Measurements from ENCODE around the gene MAPK9. TPM values are rescaled to one million over a fixed set of nuclear protein-coding genes. Genes with fewer than 3 reads are reported as not detected.

MAPK9 gene
- polyA plus RNA-seq, 2 donors, result 5.4 to 10.3 TPM

DNA sequence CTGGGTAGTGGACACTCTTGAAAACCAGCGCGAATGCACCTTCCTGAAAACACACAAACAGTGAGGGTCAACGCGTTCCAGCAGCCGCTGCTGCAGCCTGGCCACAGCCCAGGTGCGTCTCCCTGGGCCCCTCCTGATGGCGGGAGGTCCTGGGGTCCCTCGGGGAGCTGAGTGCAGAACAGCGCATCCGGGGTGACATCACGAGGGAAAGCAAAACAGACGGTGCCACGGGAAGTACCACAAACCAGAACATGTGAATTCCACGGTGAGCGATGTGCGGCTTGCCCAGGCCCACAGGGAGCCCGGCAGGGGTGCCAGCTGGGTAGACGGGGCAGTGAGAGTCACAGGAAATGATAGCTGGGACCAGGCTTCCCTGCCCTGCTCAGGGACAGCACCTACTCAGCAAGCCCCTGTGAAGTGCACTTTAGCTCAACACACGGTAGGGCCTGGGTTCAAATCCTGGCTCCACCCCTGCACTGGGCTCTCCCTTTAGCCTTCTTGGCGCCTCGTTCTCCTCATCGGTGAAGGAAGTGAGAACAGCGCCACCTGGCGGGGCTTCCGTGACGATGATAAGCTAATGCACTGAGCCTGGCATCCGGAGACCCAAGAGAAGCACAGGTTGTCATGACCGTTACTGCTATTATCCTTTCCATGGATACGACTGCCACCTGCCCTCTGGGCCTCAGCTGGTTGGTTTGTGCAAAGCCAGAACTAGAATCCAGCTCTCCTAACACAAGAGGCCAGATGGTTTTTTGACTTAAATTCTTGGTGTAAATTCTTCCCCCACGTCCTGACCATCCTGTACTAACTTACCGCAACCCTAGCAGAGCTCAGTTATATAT lies 36.6 kb upstream of the MAPK9 start:
- WGBS, 2 donors, result 65% methylated on average over 31 of the region's 31 CpGs

GRCh38 chr5:180326989-180327565 lies 35.2 kb upstream of the MAPK9 start:
- Histone ChIP-seq H3K4me3 (ENCODE audit: low read depth in 1 of 2, low read length in 2 of 2) (no peak overlapping the region), H3K36me3 (ENCODE audit: control insufficient read depth in 2 of 2, insufficient read depth in 2 of 2, low read length in 1 of 2) (no peaks in the 10 kb centered on the region), H3K9me3 (ENCODE audit: control insufficient read depth in 2 of 2, insufficient read depth in 1 of 2, low read depth in 1 of 2, low read length in 1 of 2) (no peaks in the 10 kb centered on the region), H3K27me3 (ENCODE audit: control insufficient read depth in 1 of 2, insufficient read depth in 2 of 2, low read length in 2 of 2) (no peaks in the 10 kb centered on the region), H3K27ac (ENCODE audit: low read depth in 2 of 2, low read length in 1 of 2) (no peak overlapping the region), H3K4me1 (ENCODE audit: control insufficient read depth in 2 of 2, insufficient read depth in 2 of 2, low read length in 1 of 2) (no peaks in the 10 kb centered on the region)
- 84 to 88% methylated on average over 10 of the region's 10 CpGs for WGBS, 2 donors

More for the DNA sequence above, 36.6 kb upstream of the MAPK9 start:
- H3K36me3 ChIP-seq (ENCODE audit: control insufficient read depth in 2 of 2, insufficient read depth in 2 of 2, low read length in 1 of 2), result no peaks in the 10 kb centered on the region
- no peaks in the 10 kb centered on the region for H3K4me1 ChIP-seq (ENCODE audit: control insufficient read depth in 2 of 2, insufficient read depth in 2 of 2, low read length in 1 of 2)
- H3K27ac ChIP-seq (ENCODE audit: low read depth in 2 of 2, low read length in 1 of 2), result no peak overlapping the region
- H3K4me3 ChIP-seq (ENCODE audit: low read depth in 1 of 2, low read length in 2 of 2), result no peak overlapping the region
- H3K9me3 ChIP-seq (ENCODE audit: control insufficient read depth in 2 of 2, insufficient read depth in 1 of 2, low read depth in 1 of 2, low read length in 1 of 2), result no peaks in the 10 kb centered on the region
- no peaks in the 10 kb centered on the region for H3K27me3 ChIP-seq (ENCODE audit: control insufficient read depth in 1 of 2, insufficient read depth in 2 of 2, low read length in 2 of 2)

DNA sequence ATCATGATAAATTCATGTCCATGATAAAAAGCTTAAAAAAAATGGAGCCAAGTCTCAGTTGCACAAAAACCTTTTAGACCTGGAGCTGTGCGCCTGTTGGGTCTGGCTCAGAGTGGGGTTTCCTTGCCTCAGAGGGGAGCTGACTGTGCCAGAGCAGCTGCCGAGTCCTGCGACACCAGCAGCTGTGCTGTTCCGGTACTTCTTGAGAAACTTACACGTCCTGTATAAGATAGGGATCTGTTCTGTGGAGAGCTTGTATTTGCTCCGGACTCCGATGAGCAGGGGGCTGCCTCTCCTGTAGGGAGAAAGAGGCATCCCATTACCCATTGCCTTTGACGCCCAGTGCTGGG lies 32.7 kb upstream of the MAPK9 start:
- Histone ChIP-seq H3K4me3 (ENCODE audit: low read depth in 1 of 2, low read length in 2 of 2) (no peak overlapping the region), H3K27me3 (ENCODE audit: control insufficient read depth in 1 of 2, insufficient read depth in 2 of 2, low read length in 2 of 2) (no peaks in the 10 kb centered on the region), H3K4me1 (ENCODE audit: control insufficient read depth in 2 of 2, insufficient read depth in 2 of 2, low read length in 1 of 2) (no peaks in the 10 kb centered on the region), H3K36me3 (ENCODE audit: control insufficient read depth in 2 of 2, insufficient read depth in 2 of 2, low read length in 1 of 2) (no peaks in the 10 kb centered on the region), H3K9me3 (ENCODE audit: control insufficient read depth in 2 of 2, insufficient read depth in 1 of 2, low read depth in 1 of 2, low read length in 1 of 2) (no peaks in the 10 kb centered on the region), H3K27ac (ENCODE audit: low read depth in 2 of 2, low read length in 1 of 2) (no peak overlapping the region)
- WGBS, 2 donors, result 81 to 84% methylated on average over 8 of the region's 8 CpGs

DNA sequence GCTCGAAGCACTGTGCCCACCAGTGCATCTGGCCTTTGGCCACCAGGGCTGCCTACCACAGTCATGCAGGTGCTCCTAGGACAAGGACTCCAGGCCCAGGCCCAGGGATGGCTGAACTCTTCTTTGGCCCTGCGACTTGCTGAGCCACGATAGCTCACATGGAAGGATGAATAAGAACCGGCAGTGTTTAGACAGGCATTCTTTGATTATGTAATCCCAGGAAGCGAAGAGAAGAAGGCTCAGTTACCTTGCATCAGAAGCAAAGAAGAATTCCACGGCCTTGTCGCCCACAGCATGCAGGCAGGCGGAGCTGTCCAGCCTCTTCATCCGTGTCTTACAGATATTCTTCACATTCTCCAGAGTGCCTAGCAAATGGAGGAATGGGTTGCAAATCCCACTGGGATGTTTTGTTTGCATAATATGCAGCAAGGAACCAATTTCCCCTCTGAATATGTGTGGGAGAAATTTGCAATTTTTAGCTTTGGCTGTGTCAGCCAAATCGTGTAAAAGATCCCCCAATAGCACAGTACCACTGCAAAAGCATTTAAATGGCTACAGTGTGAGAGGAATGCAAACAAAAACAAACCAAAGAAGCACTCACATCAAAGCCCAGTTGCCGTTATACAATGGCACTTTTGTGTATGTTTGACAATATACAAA lies 32.2 kb upstream of the MAPK9 start:
- Histone ChIP-seq H3K9me3 (ENCODE audit: control insufficient read depth in 2 of 2, insufficient read depth in 1 of 2, low read depth in 1 of 2, low read length in 1 of 2) (no peaks in the 10 kb centered on the region), H3K36me3 (ENCODE audit: control insufficient read depth in 2 of 2, insufficient read depth in 2 of 2, low read length in 1 of 2) (no peaks in the 10 kb centered on the region), H3K4me3 (ENCODE audit: low read depth in 1 of 2, low read length in 2 of 2) (no peak overlapping the region), H3K4me1 (ENCODE audit: control insufficient read depth in 2 of 2, insufficient read depth in 2 of 2, low read length in 1 of 2) (no peaks in the 10 kb centered on the region), H3K27me3 (ENCODE audit: control insufficient read depth in 1 of 2, insufficient read depth in 2 of 2, low read length in 2 of 2) (no peaks in the 10 kb centered on the region), H3K27ac (ENCODE audit: low read depth in 2 of 2, low read length in 1 of 2) (no peak overlapping the region)
- WGBS, 2 donors, result 50 to 57% methylated on average over 11 of the region's 11 CpGs

DNA sequence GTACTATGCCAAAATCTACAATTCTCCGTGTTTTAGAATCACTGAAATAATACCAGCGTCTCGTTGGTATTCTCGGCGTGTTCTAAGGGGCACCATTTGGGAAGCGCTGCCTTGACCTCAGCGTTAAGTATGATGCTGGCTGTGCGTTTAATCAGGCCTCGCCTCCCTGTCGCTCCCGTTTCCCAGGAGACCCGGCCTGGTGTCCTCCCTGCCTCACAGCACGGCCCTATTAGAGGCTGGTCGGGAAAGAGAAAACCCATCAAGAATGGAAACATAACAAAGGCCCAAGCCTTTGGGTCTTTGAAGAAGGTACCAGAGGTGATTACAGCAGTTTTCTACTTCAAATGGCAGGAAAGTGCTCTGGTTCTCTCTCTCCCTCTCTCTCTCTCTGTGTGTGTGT lies 31.3 kb upstream of the MAPK9 start:
- Histone ChIP-seq H3K27me3 (ENCODE audit: control insufficient read depth in 1 of 2, insufficient read depth in 2 of 2, low read length in 2 of 2) (no peaks in the 10 kb centered on the region), H3K9me3 (ENCODE audit: control insufficient read depth in 2 of 2, insufficient read depth in 1 of 2, low read depth in 1 of 2, low read length in 1 of 2) (no peaks in the 10 kb centered on the region), H3K4me1 (ENCODE audit: control insufficient read depth in 2 of 2, insufficient read depth in 2 of 2, low read length in 1 of 2) (no peaks in the 10 kb centered on the region), H3K27ac (ENCODE audit: low read depth in 2 of 2, low read length in 1 of 2) (no peak overlapping the region), H3K36me3 (ENCODE audit: control insufficient read depth in 2 of 2, insufficient read depth in 2 of 2, low read length in 1 of 2) (peaks cover 0 to 2% of the 10 kb centered on the region in 2 donors), H3K4me3 (ENCODE audit: low read depth in 1 of 2, low read length in 2 of 2) (no peak overlapping the region)
- WGBS, 2 donors, result 91% methylated on average over 14 of the region's 14 CpGs

DNA sequence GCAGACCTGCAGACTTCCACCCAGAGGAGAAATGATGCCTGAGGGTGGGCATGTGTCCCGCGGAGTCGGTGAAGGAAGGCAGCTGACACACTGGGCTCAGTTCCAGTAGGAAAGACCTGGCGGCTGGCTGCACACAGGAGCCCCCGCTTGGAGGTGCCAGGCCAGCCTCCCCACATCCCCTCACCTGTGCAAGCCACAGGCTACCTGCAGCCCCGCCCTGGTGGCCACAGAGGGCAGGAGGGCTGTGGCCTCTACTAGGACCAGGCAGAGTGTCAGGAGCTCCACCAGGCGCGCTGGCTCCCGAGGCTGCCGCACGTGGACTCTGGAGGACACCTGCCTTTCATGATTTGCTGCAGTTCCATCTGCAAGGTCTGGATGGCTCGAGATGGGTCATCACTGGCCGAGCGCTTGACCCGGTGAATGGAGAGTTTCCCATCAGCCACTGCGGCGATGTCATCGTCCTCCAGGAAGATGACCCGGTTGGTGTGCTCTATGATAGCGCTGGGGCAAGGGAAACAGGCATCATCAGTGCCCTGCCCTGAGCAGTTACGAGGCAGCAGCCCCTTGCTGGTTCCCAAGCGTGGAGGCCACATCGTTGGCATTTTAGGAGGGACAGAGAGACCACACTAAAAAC lies 26.7 kb upstream of the MAPK9 start:
- no peaks in the 10 kb centered on the region for H3K9me3 ChIP-seq (ENCODE audit: control insufficient read depth in 2 of 2, insufficient read depth in 1 of 2, low read depth in 1 of 2, low read length in 1 of 2)
- no peaks in the 10 kb centered on the region for H3K27me3 ChIP-seq (ENCODE audit: control insufficient read depth in 1 of 2, insufficient read depth in 2 of 2, low read length in 2 of 2)
- no peaks in the 10 kb centered on the region for H3K4me1 ChIP-seq (ENCODE audit: control insufficient read depth in 2 of 2, insufficient read depth in 2 of 2, low read length in 1 of 2)
- H3K27ac ChIP-seq (ENCODE audit: low read depth in 2 of 2, low read length in 1 of 2), result no peak overlapping the region
- H3K36me3 ChIP-seq (ENCODE audit: control insufficient read depth in 2 of 2, insufficient read depth in 2 of 2, low read length in 1 of 2), result peaks cover 0 to 2% of the 10 kb centered on the region in 2 donors
- H3K4me3 ChIP-seq (ENCODE audit: low read depth in 1 of 2, low read length in 2 of 2), result no peak overlapping the region
- WGBS, 2 donors, result 89 to 90% methylated on average over 23 of the region's 23 CpGs

DNA sequence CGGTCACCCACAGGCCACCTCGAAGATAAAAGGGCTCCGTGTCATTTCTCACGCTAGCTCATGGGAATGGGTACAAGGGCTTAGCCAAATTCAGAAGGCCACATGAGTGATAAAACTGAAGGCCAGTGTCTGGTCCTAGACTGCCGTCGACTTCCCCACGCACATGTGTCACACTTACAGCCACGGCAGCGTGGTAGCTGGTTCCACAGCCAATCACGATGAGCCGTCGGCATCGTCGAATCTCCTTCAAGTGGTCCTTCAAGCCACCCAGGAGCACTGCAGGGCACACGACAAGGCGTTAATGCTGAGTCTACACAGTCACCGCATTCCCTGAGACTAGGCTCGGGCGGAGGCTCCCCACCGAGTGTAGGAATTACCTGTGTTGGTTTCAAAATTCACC lies 24.7 kb upstream of the MAPK9 start:
- 93 to 94% methylated on average over 20 of the region's 20 CpGs for WGBS, 2 donors
- Histone ChIP-seq H3K4me3 (ENCODE audit: low read depth in 1 of 2, low read length in 2 of 2) (no peak overlapping the region), H3K36me3 (ENCODE audit: control insufficient read depth in 2 of 2, insufficient read depth in 2 of 2, low read length in 1 of 2) (peaks cover 0 to 2% of the 10 kb centered on the region in 2 donors), H3K4me1 (ENCODE audit: control insufficient read depth in 2 of 2, insufficient read depth in 2 of 2, low read length in 1 of 2) (no peaks in the 10 kb centered on the region), H3K27me3 (ENCODE audit: control insufficient read depth in 1 of 2, insufficient read depth in 2 of 2, low read length in 2 of 2) (no peaks in the 10 kb centered on the region), H3K9me3 (ENCODE audit: control insufficient read depth in 2 of 2, insufficient read depth in 1 of 2, low read depth in 1 of 2, low read length in 1 of 2) (no peaks in the 10 kb centered on the region), H3K27ac (ENCODE audit: low read depth in 2 of 2, low read length in 1 of 2) (no peak overlapping the region)

GRCh38 chr5:180315762-180316212 lies 23.9 kb upstream of the MAPK9 start:
- no peaks in the 10 kb centered on the region for H3K27me3 ChIP-seq (ENCODE audit: control insufficient read depth in 1 of 2, insufficient read depth in 2 of 2, low read length in 2 of 2)
- H3K9me3 ChIP-seq (ENCODE audit: control insufficient read depth in 2 of 2, insufficient read depth in 1 of 2, low read depth in 1 of 2, low read length in 1 of 2), result no peaks in the 10 kb centered on the region
- H3K4me1 ChIP-seq (ENCODE audit: control insufficient read depth in 2 of 2, insufficient read depth in 2 of 2, low read length in 1 of 2), result no peaks in the 10 kb centered on the region
- H3K4me3 ChIP-seq (ENCODE audit: low read depth in 1 of 2, low read length in 2 of 2), result no peak overlapping the region
- H3K27ac ChIP-seq (ENCODE audit: low read depth in 2 of 2, low read length in 1 of 2), result no peak overlapping the region
- WGBS, 2 donors, result 70% methylated on average over 9 of the region's 9 CpGs
- peaks cover 0 to 2% of the 10 kb centered on the region in 2 donors for H3K36me3 ChIP-seq (ENCODE audit: control insufficient read depth in 2 of 2, insufficient read depth in 2 of 2, low read length in 1 of 2)

DNA sequence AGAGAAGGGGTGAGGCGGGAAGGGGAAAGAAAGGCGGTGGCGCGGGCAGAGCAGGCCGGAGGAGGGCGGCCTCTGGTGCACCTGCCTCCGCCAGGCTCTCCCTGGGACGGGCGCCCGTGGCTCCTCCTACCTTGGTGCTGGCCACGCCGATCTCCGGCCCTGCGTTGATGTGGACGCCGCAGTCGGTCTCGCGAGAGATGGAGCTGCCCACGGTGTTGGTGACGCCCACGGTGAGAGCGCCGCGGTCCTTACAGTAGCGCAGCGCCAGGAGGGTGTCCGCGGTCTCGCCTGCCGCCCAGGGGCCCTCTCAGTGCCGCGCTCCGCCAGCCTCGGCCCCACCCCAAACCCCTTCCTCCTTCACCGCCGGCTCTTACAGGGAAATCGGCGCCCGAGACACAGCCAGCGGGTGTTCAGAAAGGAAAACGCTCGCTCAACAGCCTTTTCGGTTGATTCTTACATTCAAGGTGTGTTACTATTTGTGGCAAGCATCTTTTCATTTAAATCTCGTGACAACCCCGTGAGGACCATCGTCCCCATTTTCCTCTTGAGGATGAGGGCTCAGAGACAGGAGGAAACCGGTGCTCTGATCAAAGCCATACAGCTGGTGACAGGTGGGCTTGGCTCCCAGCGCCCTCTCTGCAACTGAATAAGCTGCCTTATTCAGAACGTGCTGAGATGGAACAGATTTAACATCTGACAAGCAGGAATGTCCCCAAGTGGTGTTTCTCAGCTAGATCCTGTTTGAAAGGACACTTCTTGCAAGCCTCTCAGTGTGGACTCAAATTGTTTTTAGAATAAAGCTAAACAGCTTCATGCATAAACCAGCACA lies 22.0 kb upstream of the MAPK9 start:
- 74 to 78% methylated on average over 50 of the region's 50 CpGs for WGBS, 2 donors
- Histone ChIP-seq H3K36me3 (ENCODE audit: control insufficient read depth in 2 of 2, insufficient read depth in 2 of 2, low read length in 1 of 2) (peaks cover 0 to 2% of the 10 kb centered on the region in 2 donors), H3K27ac (ENCODE audit: low read depth in 2 of 2, low read length in 1 of 2) (peak overlapping the region in 1 of 2 donors; percentile 0), H3K9me3 (ENCODE audit: control insufficient read depth in 2 of 2, insufficient read depth in 1 of 2, low read depth in 1 of 2, low read length in 1 of 2) (no peaks in the 10 kb centered on the region), H3K4me3 (ENCODE audit: low read depth in 1 of 2, low read length in 2 of 2) (peak overlapping the region; percentile 32 to 36), H3K27me3 (ENCODE audit: control insufficient read depth in 1 of 2, insufficient read depth in 2 of 2, low read length in 2 of 2) (no peaks in the 10 kb centered on the region), H3K4me1 (ENCODE audit: control insufficient read depth in 2 of 2, insufficient read depth in 2 of 2, low read length in 1 of 2) (no peaks in the 10 kb centered on the region)

Measured in esophagus (tissue), 2 donors.